Suprapubic skin (tissue), 4 donors: ENCODE measurements around the gene APBA3. TPM values are rescaled to one million over a fixed set of nuclear protein-coding genes. Genes with fewer than 3 reads are reported as not detected.
A peak's percentile ranks its signal among the peaks of the same experiment; 100 is the strongest.

Experiments used
- DNase-seq, 2 donors: peaks; one replicate each; pipeline ENCODE4 v3.0.0-alpha.2; 2019; ENCODE audit warnings: low spot score in 2 of 2
- H3K27ac ChIP-seq: fragments of 200-600 bp; sonication (generic); one replicate; pipeline ENCODE4 v1.5.1; 2019
- H3K27me3 ChIP-seq: fragments of 200-600 bp; sonication (generic); one replicate; pipeline ENCODE4 v1.5.1; 2019
- H3K36me3 ChIP-seq: fragments of 200-600 bp; sonication (generic); one replicate; pipeline ENCODE4 v1.5.1; 2019
- H3K4me1 ChIP-seq: fragments of 200-600 bp; sonication (generic); one replicate; pipeline ENCODE4 v1.5.1; 2019
- H3K4me3 ChIP-seq: fragments of 200-600 bp; sonication (generic); one replicate; pipeline ENCODE4 v1.5.1; 2019; ENCODE audit warnings: mild to moderate bottlenecking
- H3K9me3 ChIP-seq: fragments of 200-600 bp; sonication (generic); one replicate; pipeline ENCODE4 v1.5.1; 2019
- EP300 ChIP-seq: sonication (generic); formaldehyde crosslinking; IDR thresholded peaks from one replicate; pipeline ENCODE4 v1.6.1; 2017; ENCODE audit warnings: antibody characterized with exemption
- POLR2A ChIP-seq, 2 donors: fragments of 450-650 bp; IDR thresholded peaks; one replicate each; pipeline ENCODE4 v1.6.1; 2017; ENCODE audit warnings: antibody characterized with exemption in 2 of 2, mild to moderate bottlenecking in 2 of 2, moderate library complexity in 2 of 2
- POLR2AphosphoS5 ChIP-seq, 3 donors: sonication (generic); formaldehyde crosslinking; IDR thresholded peaks; one replicate each; pipeline ENCODE4 v1.6.1; 2017; ENCODE audit warnings: antibody characterized with exemption in 3 of 3
- WGBS: methylation state at CpG from one replicate; pipeline ENCODE4 v1.1.5; 2018; 5-methylcytosine and 5-hydroxymethylcytosine counted together
- total RNA-seq, 4 donors: library from RNA; depleted of rRNA; stranded (reverse); fragments of >200 nt; gene quantifications; one replicate each; pipeline ENCODE4 v1.1.0, GENCODE V29; 2016
- TF ChIP-seq, protein P1 (sequence below), 2 donors: fragments of 200-600 bp in 1 of 2; fragments of 450-650 bp in 1 of 2; sonication (generic) in 1 of 2; IDR thresholded peaks; one replicate each; pipeline ENCODE4 v1.5.1; 2016 to 2019; ENCODE audit warnings: antibody characterized with exemption in 2 of 2, mild to moderate bottlenecking in 1 of 2, moderate library complexity in 1 of 2

Gene APBA3, protein sequence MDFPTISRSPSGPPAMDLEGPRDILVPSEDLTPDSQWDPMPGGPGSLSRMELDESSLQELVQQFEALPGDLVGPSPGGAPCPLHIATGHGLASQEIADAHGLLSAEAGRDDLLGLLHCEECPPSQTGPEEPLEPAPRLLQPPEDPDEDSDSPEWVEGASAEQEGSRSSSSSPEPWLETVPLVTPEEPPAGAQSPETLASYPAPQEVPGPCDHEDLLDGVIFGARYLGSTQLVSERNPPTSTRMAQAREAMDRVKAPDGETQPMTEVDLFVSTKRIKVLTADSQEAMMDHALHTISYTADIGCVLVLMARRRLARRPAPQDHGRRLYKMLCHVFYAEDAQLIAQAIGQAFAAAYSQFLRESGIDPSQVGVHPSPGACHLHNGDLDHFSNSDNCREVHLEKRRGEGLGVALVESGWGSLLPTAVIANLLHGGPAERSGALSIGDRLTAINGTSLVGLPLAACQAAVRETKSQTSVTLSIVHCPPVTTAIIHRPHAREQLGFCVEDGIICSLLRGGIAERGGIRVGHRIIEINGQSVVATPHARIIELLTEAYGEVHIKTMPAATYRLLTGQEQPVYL
- 10 to 100 TPM; 19.8 to 55.0 (median 25.8) TPM for total RNA-seq

DNA sequence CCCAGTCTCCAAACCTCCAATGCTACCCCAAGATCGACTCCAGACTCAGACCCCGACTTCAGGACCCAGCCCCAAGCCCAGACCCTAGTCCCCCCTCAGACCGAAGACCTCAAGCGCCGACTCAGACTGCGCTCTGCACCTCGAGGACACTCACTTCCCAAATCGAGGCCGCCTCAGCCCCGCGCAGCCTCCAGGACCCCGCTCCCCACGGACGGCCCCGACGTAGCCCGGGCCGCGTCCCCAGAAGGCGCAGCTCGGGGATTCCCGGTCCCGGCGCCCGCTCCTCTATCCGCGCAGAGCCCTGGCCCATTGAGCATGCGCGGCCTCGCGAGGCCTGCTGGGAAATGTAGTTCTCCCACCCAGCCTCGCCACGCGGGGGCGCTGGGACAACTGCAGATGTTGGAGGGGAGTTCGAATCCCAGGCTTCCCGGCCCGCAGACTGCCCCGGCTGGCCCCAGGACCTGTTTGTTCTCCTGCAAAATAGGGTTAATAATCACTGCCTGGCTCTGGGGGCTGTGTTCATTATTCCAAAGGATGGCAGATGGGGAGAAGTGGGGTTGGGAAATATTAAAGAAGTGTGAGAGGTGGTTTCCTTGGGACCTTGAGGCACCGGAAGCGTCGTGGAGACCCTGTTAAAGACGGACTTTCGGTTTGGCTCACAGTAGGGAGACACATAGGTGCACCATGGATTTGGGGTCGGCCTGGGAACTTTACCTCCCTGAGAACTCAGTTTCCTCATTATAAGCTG lies at the start of gene APBA3:
TSS of gene APBA3 (minus strand) at position 311 of the 748 bp plus-strand sequence. CDS start 1,428 bp downstream, outside the sequence.
- H3K27me3 ChIP-seq, result no peaks in the 10 kb centered on the region
- peak within 1 kb of the TSS; percentile 88 for H3K4me3 ChIP-seq
- TF ChIP-seq POLR2AphosphoS5 (IDR thresholded peaks at IDR 0.05), result peak in 2 of 3 donors; percentile 42 to 47
- no peak for TF ChIP-seq EP300
- TF ChIP-seq, protein P1, sequence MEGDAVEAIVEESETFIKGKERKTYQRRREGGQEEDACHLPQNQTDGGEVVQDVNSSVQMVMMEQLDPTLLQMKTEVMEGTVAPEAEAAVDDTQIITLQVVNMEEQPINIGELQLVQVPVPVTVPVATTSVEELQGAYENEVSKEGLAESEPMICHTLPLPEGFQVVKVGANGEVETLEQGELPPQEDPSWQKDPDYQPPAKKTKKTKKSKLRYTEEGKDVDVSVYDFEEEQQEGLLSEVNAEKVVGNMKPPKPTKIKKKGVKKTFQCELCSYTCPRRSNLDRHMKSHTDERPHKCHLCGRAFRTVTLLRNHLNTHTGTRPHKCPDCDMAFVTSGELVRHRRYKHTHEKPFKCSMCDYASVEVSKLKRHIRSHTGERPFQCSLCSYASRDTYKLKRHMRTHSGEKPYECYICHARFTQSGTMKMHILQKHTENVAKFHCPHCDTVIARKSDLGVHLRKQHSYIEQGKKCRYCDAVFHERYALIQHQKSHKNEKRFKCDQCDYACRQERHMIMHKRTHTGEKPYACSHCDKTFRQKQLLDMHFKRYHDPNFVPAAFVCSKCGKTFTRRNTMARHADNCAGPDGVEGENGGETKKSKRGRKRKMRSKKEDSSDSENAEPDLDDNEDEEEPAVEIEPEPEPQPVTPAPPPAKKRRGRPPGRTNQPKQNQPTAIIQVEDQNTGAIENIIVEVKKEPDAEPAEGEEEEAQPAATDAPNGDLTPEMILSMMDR (IDR thresholded peaks at IDR 0.05), result peak in 1 of 2 donors; percentile 68
- TF ChIP-seq POLR2A (IDR thresholded peaks at IDR 0.05), result peak in 1 of 2 donors; percentile 24
- WGBS, result 8% methylated on average over 10 of the region's 45 CpGs
- peak within 1 kb of the TSS; percentile 98 for H3K27ac ChIP-seq
- DNase-seq, result peak; percentile 93 to 94
- peaks cover 40% of the 10 kb centered on the region for H3K36me3 ChIP-seq
- peaks cover 36% of the 10 kb centered on the region for H3K4me1 ChIP-seq
- no peaks in the 10 kb centered on the region for H3K9me3 ChIP-seq

DNA sequence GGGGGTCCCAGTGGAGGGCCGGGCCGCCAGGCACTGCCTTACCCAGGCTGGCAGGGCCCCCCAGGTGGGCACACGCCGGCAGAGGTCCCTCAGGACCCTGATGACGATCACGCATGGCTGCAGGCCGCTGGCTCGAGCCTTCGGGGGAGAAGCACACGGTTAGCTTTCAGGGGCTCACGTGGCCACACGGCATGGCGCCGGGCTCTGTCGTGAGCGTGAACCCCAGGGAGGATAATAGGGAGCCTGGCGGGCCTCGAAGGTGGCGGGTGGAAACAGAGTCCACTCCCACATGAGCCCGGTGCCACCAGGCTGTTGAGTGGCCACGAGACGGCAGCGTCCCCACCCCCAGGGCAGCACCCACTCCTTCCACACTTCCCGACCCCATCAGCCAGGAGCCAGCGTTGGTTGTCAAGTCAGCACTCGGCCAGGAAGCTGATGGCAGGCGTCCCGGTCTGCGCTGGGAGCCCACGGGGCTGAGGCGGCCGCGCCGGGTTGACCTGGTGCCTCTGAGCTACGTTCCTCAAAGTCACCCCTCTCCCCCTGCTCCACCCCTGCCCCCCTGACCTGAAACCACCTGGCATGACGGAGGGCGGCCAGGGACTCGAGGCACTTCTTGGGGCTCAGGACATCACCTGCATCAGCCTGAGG lies 49.3 kb upstream of the APBA3 start:
- DNase-seq, result no peak
- 69% methylated on average over 18 of the region's 38 CpGs for WGBS
- TF ChIP-seq EP300, result no peak
- no peak for TF ChIP-seq POLR2AphosphoS5 (IDR thresholded peaks at IDR 0.05)
- TF ChIP-seq POLR2A (IDR thresholded peaks at IDR 0.05), result no peak
- TF ChIP-seq, protein P1 (IDR thresholded peaks at IDR 0.05), result no peak
- peaks cover 5% of the 10 kb centered on the region for H3K4me1 ChIP-seq
- H3K9me3 ChIP-seq, result no peaks in the 10 kb centered on the region
- peaks cover 10% of the 10 kb centered on the region for H3K27me3 ChIP-seq
- H3K36me3 ChIP-seq, result no peaks in the 10 kb centered on the region
- H3K4me3 ChIP-seq, result no peak overlapping the region
- H3K27ac ChIP-seq, result no peak overlapping the region

DNA sequence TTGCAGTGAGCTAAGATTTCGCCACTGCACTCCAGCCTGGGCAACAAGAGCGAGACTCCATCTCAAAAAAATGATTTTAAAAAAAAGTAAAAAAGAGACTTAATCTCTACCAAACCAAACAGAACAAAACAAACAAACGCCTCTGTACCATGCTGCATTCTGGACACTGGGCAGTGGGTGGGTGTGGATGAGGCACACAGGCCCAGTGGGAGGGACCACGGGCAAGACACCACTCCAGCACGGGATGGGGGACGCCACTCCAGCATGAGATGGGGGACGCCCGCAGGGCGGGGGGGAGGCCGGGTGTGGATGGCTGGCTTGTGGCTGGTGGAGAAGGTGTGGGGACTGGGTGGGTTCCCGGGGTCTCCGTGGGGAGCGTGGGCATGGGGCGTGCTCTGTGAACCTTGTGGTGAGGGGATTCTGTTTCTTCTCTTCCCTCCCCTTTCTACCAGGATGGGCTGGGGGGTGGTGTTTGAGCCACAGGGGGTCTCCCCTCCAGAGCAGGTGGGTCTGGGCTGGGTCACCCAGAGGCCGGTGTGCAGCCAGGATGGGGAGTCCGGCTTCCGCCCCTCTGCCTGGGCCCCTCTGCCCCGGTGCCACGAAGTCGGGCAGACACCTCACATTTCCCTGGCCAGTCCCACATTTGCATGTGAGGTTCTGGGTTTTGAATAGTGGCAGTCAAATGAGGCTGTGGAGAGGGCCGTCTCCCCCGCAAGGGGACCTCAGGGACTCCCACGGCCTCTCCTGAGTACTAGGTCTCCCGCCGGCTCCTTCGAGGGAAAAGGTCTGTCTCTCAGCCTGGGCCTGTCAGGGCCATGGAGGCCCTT lies 48.6 kb upstream of the APBA3 start:
- Histone ChIP-seq H3K9me3 (no peaks in the 10 kb centered on the region), H3K27me3 (peaks cover 10% of the 10 kb centered on the region), H3K27ac (no peak overlapping the region), H3K36me3 (no peaks in the 10 kb centered on the region), H3K4me1 (peaks cover 5% of the 10 kb centered on the region), H3K4me3 (no peak overlapping the region)
- TF ChIP-seq POLR2AphosphoS5 (IDR thresholded peaks at IDR 0.05) (no peak), EP300 (no peak), POLR2A (IDR thresholded peaks at IDR 0.05) (no peak)
- TF ChIP-seq, protein P1 (IDR thresholded peaks at IDR 0.05), result no peak
- 82% methylated on average over 25 of the region's 26 CpGs for WGBS
- no peak for DNase-seq

DNA sequence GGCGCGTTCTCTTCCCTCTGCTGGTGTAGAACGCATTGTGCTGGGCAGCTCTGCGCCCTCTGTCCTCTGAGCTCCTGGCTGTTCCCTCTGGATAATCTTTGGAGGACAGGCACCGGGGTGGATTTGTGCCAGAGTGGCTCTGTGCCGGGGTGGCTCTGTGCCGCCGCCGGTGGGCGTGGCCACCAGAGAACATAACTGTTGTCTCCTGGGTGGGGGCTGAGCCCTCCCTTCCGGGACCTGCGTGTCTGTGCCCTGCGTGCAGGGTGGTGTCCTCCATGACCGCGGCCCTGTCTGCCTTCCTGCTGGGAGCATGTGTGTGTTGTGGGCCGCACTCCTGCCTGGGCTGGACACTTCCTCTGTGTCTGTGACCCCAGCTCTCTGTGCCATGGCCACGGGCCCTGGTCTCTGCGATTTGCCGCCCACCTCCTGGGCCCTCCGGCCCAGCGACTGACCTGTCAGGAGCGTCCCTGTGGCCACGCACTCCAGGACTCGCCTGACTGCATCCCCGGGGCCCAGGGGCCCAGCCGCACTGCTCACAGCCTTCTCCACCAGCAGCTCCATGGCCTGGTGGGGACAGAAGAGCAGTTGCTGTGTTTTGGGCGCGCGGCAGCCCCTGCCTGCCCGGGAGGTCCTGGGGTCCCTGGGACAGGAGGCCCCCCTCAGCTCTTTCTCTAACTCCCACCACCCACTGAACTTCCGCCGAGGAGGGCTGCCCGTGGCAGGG lies 47.1 kb upstream of the APBA3 start:
- no peak for DNase-seq
- H3K27ac ChIP-seq, result no peak overlapping the region
- WGBS, result 62% methylated on average over 23 of the region's 33 CpGs

More for the DNA sequence above, 47.1 kb upstream of the APBA3 start:
- H3K9me3 ChIP-seq, result no peaks in the 10 kb centered on the region
- H3K4me3 ChIP-seq, result no peak overlapping the region
- H3K4me1 ChIP-seq, result peaks cover 5% of the 10 kb centered on the region
- peaks cover 18% of the 10 kb centered on the region for H3K27me3 ChIP-seq
- TF ChIP-seq POLR2A (IDR thresholded peaks at IDR 0.05), result no peak
- TF ChIP-seq EP300, result no peak
- TF ChIP-seq, protein P1 (IDR thresholded peaks at IDR 0.05), result no peak
- TF ChIP-seq POLR2AphosphoS5 (IDR thresholded peaks at IDR 0.05), result no peak
- no peaks in the 10 kb centered on the region for H3K36me3 ChIP-seq
